ENCODE measurements around the gene CST2.
"Not testable (repeated sequence)": the region's sequence is repeated elsewhere in the genome, so short reads cannot be mapped to it uniquely, and the experiment has no call there.

Gene CST2, protein sequence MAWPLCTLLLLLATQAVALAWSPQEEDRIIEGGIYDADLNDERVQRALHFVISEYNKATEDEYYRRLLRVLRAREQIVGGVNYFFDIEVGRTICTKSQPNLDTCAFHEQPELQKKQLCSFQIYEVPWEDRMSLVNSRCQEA

GRCh38 chr20:23826541-23827021 is at the start of gene CST2:
CST2 (minus strand) TSS chr20:23826729; CDS start chr20:23826660, 69 bp downstream.
- DNase-seq (ENCODE audit: low read depth in 1 of 2, low spot score in 1 of 2): no peak

DNA sequence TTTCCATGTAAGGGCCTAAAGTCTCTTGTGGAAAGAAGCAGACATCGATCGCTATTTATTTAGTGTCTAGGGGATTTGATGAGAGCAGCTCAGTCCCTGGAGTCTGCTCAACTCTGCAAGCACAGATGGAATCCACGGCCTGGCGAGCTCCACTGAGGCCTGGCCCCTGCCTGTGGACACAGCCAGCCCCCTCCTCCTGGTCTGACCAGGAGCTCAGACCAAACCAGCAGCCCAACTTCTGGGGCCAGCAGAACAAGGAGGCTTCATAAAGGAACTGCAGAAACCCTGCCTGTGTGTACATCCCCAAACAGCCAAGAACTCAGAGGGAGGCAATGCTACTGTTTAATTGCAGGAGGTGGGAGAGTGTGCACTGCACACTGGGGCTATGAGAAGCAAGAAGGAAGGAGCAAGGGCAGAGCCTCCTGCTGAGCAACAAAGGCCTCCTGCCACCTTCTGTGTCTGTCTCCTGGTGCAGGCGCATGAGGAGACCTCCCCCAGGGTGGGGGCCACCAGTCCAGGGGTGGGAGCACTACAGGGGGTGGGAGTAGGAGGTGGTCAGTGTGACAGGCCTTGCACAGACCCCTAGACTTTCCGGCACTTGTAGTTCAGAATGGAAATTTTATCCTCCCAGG is 49.2 kb upstream of the CST2 start:
- no peak for DNase-seq (ENCODE audit: low read depth in 1 of 2, low spot score in 1 of 2)

DNA sequence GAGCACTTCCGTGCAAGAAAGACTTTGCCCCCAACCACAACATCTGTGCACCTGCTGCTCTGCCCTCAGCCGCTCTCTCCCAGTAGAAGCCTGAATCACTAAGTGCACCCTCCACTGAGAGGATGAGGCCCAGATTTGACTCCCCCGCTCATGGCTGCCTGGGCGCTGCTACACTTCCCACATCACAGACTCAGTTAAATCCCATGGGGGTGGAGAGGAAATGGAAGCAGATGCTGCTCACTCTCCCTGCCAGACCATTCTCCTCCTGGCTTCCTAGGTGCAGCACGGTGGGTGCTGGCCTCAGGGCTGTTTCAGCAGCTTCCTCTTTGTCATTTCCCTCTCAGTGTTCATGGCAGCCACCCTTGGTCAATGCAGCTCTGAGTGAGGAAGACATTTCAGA is 48.2 kb upstream of the CST2 start:
- DNase-seq (ENCODE audit: low read depth in 1 of 2, low spot score in 1 of 2): no peak

GRCh38 chr20:23873370-23874015 is 47.0 kb upstream of the CST2 start:
- DNase-seq (ENCODE audit: low read depth in 1 of 2, low spot score in 1 of 2): no peak

DNA sequence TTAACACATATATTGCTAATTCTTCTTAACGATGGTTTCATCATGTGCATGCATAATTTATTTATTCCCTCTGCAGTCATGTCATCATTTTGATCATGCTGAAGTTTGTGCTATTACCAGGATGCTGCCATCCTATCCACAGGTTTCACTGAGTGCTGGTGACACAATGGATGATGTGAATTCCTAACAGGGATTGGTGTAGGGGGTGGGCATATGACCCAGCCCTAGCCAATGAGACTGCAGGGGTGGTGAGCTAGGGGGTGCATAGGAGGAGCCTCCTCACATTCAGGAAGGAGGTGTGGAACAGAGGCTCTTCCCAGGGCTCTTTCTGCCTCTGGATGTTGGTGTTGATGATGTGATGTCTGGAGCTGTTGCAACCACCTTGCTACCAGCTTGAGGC is 45.5 kb upstream of the CST2 start:
- DNase-seq (ENCODE audit: low read depth in 1 of 2, low spot score in 1 of 2): no peak

GRCh38 chr20:23870461-23870860 is 43.9 kb upstream of the CST2 start:
- no peak for DNase-seq (ENCODE audit: low read depth in 1 of 2, low spot score in 1 of 2)

- no peak for DNase-seq (ENCODE audit: low read depth in 1 of 2, low spot score in 1 of 2)
These were observed 43.0 kb upstream of the CST2 start for GRCh38 chr20:23869520-23869919.

DNA sequence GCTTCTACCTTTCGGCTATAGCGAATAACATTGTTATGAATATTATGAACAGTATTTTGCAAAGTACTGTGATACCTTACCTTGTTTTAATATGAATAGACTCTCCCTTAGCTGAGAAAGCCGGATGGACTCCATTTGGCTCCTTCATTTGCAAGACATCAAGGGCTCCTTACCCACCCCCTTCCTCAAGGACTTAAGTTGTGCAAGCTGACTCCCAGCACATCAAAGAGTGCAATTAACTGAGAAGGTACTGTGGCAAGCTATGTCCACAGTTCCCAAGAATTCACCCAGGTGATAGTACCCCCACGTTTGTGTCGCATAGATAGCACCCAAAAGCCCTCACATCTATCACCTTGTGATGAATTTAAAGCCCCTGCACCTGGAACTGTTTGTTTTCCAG is 41.8 kb upstream of the CST2 start:
- DNase-seq (ENCODE audit: low read depth in 1 of 2, low spot score in 1 of 2): no peak

- DNase-seq (ENCODE audit: low read depth in 1 of 2, low spot score in 1 of 2): no peak
These were observed 40.7 kb upstream of the CST2 start for GRCh38 chr20:23867152-23867776.

GRCh38 chr20:23860771-23861170 is 34.2 kb upstream of the CST2 start:
- DNase-seq (ENCODE audit: low read depth in 1 of 2, low spot score in 1 of 2): not testable (repeated sequence)

- DNase-seq (ENCODE audit: low read depth in 1 of 2, low spot score in 1 of 2): no peak
These were observed 31.6 kb upstream of the CST2 start for GRCh38 chr20:23857962-23858595.

DNA sequence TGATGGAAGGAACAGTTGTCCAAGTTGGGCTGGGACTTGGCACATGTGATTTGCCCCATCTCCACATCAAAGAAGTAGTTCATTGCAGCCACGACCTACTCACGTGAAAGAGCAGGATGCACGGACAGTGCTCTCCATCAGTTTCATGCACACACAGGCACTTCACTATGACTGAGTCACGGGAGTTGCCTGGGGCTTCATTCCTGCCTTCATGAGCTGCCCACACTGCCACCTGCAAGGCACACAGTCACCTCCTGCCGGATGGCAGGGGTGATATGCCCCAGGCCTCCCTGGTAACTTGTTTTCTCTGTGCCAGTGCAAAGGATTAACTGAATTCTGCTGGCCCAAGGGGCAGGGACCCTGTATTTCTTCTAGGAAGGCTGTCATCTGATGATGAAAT is 30.2 kb upstream of the CST2 start:
- no peak for DNase-seq (ENCODE audit: low read depth in 1 of 2, low spot score in 1 of 2)

- DNase-seq (ENCODE audit: low read depth in 1 of 2, low spot score in 1 of 2): no peak
These were observed 29.7 kb upstream of the CST2 start for GRCh38 chr20:23856226-23856625.

DNA sequence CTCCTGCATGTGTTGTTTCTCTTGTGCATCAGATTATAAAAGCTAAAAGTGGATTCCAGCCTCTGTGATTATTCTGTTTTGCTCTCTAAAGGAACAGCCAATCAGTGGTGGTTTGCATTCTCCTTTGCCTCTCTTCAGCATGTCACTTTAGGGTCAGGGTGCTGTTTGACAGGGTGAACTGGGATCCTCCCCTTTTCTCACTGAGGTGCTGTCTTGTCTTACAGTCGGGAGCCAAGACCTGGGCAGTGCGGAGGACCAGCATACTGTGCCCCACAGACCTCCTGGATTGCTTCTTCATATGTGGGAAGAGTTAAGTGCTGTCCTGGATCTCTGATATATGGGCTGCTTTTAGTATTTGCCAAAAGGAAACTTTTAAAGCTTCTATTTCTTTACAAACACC is 15.2 kb upstream of the CST2 start:
- DNase-seq (ENCODE audit: low read depth in 1 of 2, low spot score in 1 of 2): no peak

- DNase-seq (ENCODE audit: low read depth in 1 of 2, low spot score in 1 of 2): no peak
These were observed 9.2 kb upstream of the CST2 start for GRCh38 chr20:23835716-23836115.

DNA sequence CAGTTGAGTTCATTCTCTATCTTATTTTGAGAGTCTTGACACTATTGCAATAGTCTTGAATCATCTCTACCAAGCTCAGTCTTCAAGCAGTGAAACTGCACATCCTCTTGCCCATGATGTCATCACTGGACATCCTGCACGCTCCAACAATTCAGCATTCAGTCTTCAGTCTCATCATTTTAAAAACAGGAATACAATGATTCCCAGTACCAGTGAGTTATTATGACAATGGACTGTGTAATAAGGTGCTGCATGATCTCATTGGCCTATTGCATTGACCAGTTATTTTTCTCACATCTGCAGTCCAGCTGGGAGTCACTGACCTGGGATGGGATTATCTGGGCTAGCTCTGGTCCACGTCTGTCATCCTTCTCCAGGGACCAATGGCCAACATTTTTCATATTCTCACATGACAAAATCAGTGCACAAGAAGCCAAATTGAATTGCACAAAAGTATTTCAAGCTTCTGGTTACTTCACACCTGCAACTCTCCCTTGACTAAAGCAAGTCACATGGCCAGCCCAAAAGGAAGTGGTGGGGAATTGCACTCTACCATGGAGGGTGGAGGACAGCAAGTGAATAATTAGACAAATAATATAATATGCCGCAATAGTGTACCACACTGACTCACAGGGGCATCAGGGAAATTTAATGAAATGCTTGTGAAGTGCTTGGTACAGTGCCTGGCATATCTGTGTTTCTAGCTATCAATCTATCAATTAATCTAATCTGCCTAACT is 6.4 kb upstream of the CST2 start:
- DNase-seq (ENCODE audit: low read depth in 1 of 2, low spot score in 1 of 2): no peak

DNA sequence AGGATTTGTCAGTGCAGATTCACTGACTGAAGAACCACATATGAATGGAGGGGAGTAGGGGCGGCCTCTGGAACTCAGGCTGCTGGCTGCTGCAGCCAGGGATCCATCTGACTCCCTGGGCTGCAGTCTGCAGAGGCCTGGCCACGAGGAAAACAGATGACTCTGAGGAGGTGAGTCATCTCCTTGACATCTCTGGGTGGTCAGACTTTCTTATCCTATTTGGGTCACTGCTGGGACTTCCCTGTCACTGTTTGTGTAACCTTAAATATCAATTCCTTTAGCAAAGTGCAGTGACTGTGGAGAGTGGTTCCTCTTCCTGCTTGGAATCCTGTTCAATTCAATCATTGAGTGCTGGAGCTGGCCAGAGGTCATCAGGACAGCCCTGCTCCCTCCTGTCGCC is 5.4 kb upstream of the CST2 start:
- DNase-seq (ENCODE audit: low read depth in 1 of 2, low spot score in 1 of 2): not testable (repeated sequence)

DNA sequence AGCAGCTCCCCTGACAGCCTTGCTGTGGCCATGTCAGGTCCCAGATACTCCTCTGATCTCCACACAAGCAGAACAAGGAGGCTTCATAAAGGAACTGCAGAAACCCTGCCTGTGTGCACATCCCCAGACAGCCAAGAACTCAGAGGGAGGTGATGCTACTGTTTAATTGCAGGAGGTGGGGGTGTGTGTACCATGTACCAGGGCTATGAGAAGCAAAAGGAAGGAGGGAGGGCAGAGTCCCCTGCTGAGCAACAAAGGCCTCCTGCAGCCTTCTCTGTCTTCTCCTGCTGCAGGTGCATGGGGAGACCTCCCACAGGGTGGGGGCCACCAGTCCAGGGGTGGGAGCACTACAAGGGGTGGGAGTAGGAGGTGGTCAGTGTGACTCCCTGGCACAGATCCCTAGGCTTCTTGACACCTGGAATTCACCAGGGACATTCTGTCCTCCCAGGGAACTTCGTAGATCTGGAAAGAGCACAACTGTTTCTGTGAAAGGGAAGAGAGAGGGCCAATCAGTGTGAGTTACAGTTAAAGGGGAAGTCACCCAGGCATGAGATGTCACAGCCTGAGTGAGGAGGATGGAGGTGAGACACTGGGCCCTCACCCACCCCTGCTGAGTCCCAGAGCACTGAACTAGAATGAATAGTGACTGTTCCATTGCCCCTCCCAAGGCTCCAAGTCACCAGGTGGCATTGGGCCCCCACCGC is 2.8 kb downstream of the CST2 start:
- DNase-seq (ENCODE audit: low read depth in 1 of 2, low spot score in 1 of 2): no peak

DNA sequence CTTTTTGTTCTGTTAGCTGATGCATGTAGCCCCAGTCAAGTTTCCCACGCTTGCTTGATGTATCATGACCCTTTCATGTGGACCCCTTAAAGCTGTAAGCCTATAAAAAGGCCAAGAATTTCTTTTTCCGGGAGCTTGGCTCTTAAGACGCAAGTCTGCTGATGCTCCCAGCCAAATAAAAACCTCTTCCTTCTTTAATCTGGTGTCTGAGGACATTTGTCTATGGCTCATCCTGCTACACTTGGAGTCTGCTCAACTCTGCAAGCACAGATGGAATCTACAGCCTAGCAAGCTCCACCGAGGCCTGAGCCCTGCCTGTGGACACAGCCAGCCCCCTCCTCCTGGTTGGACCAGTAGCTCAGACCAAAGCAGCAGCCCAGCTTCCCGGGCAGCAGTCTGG is 3.4 kb downstream of the CST2 start:
- no peak for DNase-seq (ENCODE audit: low read depth in 1 of 2, low spot score in 1 of 2)

DNA sequence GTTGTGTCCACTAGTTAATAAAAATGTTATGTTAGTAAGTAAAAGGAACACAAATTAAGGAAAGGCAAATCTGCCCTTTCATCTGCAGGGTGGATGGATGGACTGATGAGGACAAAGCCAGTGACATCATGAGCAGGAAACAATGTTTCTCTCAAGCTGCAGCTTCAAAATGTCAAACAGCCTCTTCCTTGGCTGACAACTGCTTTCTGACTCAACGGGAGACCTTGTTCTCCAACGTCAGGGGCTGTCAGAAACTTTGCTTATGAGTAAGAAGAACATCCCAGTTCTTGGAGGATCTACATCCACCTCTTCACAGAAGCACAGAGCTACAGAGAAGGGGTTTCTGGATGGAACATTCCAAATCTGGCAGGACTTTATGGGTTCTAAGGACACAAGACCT is 6.0 kb downstream of the CST2 start:
- no peak for DNase-seq (ENCODE audit: low read depth in 1 of 2, low spot score in 1 of 2)

Data from stimulated activated CD4-positive, alpha-beta T cell treated with anti-CD3 and anti-CD28 coated beads, Interleukin-15, amount 100 ng/mL, for 1 hour (primary cell).